Naive B cell (primary cell): ENCODE results near the gene TLE5. TPM values are rescaled to one million over a fixed set of nuclear protein-coding genes. Genes with fewer than 3 reads are reported as not detected.
A peak's percentile ranks its signal among the peaks of the same experiment; 100 is the strongest.
"Not testable (repeated sequence)": the region's sequence is repeated elsewhere in the genome, so short reads cannot be mapped to it uniquely, and the experiment has no call there.

Source experiments
- ATAC-seq, 2 donors: fragments of 150-1000 bp; cut with Tn5 transposase; 2 replicates each; pipeline ENCODE4 v1.10.0; 2021; ENCODE audit warnings: low read depth in 2 of 2, mild to moderate bottlenecking in 2 of 2, moderate library complexity in 2 of 2
- DNase-seq: peaks from one replicate; pipeline ENCODE4 v3.0.0; 2022
- H3K27ac Mint-ChIP-seq, 6 donors: one replicate each; pipeline ENCODE4 v1.8.0; 2020 to 2022; ENCODE audit warnings: mild to moderate bottlenecking in 6 of 6, mixed read lengths in 6 of 6, moderate library complexity in 5 of 6, inconsistent platforms in 2 of 6
- H3K27me3 Mint-ChIP-seq, 3 donors: one replicate each; pipeline ENCODE4 v1.8.0; 2021 to 2022; ENCODE audit warnings: mixed read lengths in 3 of 3, mild to moderate bottlenecking in 1 of 3
- H3K36me3 Mint-ChIP-seq, 2 donors: one replicate each; pipeline ENCODE4 v1.8.0; 2020 to 2022; ENCODE audit warnings: mixed read lengths in 2 of 2, inconsistent platforms in 1 of 2, mild to moderate bottlenecking in 1 of 2
- H3K4me1 Mint-ChIP-seq, 3 donors: one replicate each; pipeline ENCODE4 v1.8.0; 2020 to 2022; ENCODE audit warnings: mixed read lengths in 3 of 3, inconsistent platforms in 1 of 3, mild to moderate bottlenecking in 1 of 3, moderate library complexity in 1 of 3
- H3K4me3 Mint-ChIP-seq, 8 donors: one replicate each; pipeline ENCODE4 v1.8.0; 2020 to 2022; ENCODE audit warnings: mild to moderate bottlenecking in 8 of 8, mixed read lengths in 8 of 8, moderate library complexity in 8 of 8, inconsistent platforms in 2 of 8
- H3K9me3 Mint-ChIP-seq, 7 donors: one replicate each; pipeline ENCODE4 v1.8.0; 2020 to 2022; ENCODE audit warnings: mixed read lengths in 7 of 7, mild to moderate bottlenecking in 5 of 7, inconsistent platforms in 2 of 7, moderate library complexity in 1 of 7
- polyA plus RNA-seq, 6 donors: library from polyadenylated mRNA; unstranded; fragments of 300-500 nt; fragmentation: Illumina TruSeq; gene quantifications; one replicate each; pipeline ENCODE4 v1.2.3, GENCODE V29; 2021; ENCODE audit warnings: low read depth in 6 of 6

TLE5 gene
- polyA plus RNA-seq, 6 donors from 2014 or later, result 294 to 651 (median 379) TPM

DNA sequence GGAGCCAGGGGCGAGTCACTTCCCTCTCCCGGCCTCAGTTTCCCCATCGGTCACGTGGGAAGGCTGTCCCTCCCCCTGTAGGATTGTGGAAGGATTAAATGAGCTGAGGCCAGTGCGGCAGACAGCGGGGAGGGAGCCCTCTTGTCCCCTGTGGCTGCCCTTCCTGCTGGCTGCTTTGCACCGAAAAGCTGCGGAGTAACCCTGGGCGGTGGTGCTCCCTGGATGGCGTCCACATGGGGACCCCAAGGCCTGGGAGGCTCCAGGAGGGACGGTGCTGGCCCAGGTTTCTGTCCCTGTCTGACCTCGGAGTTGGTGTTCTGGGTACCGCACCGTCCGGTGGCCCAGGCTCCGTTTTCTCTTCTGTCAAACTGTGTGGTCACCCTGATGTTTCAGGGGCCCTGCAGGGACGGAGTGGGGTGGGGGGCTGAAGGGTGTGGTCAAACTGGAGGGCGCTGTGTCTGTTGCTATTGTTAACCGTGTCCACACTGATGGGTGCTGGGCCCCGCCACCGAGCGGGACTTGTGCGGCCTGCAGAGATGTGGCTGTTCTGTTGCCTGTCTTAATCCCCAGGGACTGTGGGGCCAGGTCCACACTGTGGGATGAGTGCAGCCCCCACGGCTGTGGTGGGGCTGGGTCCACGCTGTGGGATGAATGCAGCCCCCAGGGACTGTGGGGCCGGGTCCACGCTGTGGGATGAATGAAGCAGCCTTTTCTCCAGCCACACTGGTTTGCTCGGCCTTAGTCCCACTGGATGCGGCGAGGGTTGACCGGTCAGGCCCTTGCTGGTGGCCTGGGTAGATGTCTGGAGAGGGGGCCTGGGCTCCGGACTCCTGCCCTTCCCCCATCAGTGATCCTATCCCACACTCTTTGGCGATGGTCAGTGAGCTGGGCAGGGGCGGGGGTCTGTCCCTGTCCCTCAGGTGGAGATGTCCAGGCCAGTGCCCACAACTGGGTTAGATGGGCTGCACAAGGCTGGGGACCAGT is 38.7 kb upstream of the TLE5 start:
- H3K9me3 Mint-ChIP-seq, result no peaks in the 10 kb centered on the region
- peaks cover 17 to 38% (median 37%) of the 10 kb centered on the region in 3 donors for H3K4me1 Mint-ChIP-seq
- no peak for ATAC-seq
- DNase-seq, result no peak
- no peak overlapping the region for H3K27ac Mint-ChIP-seq
- no peaks in the 10 kb centered on the region for H3K36me3 Mint-ChIP-seq
- H3K4me3 Mint-ChIP-seq, result peak overlapping the region in 1 of 8 donors; percentile 3
- H3K27me3 Mint-ChIP-seq, result peaks cover 0 to 10% (median 0%) of the 10 kb centered on the region in 3 donors

DNA sequence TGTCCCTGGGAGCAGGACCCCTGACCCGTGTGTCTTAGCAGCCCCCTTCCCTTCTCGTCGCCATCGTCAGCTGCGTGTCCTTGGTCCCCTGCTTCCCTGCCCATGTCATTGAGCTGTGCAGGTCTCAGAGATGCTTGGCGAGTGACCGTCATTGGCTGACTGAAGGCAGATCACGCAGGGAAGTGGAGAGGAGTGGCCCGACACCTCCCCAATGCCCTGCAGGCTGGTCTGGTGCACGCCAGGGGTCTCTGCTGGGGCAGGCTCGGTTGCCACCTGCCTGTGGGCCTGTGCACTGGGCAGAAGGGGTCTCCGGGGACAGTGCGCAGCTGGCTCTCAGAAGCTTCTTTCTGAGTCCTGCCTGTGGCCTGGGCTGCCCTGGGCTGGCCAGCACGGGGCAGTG is 38.0 kb upstream of the TLE5 start:
- Mint-ChIP-seq H3K27ac (no peak overlapping the region), H3K27me3 (peaks cover 0 to 15% (median 0%) of the 10 kb centered on the region in 3 donors), H3K4me3 (no peak overlapping the region), H3K9me3 (no peaks in the 10 kb centered on the region), H3K36me3 (no peaks in the 10 kb centered on the region), H3K4me1 (peaks cover 24 to 45% (median 44%) of the 10 kb centered on the region in 3 donors)
- DNase-seq (no peak), ATAC-seq (no peak)

DNA sequence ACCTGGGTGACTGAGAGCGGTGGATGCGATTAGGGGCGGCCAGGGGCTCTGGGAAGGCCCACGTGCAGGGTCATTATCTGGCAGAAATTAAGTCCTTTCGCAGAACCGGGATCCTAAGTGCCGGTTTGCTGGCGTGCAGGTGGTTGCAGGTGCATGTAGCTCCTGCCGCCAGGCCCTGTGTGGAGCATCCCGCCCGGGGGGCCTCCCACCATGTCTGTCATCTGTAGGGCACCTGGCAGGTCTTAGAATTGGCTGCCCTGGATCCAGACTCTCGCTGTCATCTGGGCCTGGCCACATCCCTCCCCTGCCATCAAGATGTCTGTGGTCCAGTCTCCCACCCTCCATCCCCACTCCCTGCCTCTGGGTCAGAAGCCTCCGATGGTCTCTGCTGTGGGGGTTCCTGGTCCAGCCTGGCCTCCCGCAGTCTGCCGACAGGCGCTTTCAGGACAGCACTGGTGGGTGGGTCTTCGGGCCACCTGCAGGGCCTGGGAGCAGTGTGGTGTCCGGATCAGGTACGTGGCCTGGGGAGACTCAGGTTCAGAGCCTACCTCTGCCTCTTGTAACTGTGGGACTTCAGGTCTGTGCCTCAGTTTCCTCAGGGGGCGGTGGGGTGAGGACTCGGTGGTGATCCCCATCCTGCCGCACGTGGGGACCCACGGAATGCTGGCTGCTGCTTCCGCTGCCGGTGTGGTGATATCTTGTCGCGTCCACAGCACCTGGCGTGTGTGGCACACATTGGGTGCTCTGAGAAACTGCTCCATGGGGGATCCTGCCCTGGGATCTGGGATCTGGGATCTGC is 37.3 kb upstream of the TLE5 start:
- Mint-ChIP-seq H3K4me1 (peaks cover 29 to 49% (median 46%) of the 10 kb centered on the region in 3 donors), H3K27ac (peak overlapping the region in 2 of 6 donors; percentile 72 to 74), H3K9me3 (no peaks in the 10 kb centered on the region), H3K4me3 (peak overlapping the region in 7 of 8 donors; percentile 59 to 92 (median 83)), H3K27me3 (peaks cover 0 to 15% (median 0%) of the 10 kb centered on the region in 3 donors), H3K36me3 (no peaks in the 10 kb centered on the region)
- ATAC-seq, result no peak
- DNase-seq, result no peak

DNA sequence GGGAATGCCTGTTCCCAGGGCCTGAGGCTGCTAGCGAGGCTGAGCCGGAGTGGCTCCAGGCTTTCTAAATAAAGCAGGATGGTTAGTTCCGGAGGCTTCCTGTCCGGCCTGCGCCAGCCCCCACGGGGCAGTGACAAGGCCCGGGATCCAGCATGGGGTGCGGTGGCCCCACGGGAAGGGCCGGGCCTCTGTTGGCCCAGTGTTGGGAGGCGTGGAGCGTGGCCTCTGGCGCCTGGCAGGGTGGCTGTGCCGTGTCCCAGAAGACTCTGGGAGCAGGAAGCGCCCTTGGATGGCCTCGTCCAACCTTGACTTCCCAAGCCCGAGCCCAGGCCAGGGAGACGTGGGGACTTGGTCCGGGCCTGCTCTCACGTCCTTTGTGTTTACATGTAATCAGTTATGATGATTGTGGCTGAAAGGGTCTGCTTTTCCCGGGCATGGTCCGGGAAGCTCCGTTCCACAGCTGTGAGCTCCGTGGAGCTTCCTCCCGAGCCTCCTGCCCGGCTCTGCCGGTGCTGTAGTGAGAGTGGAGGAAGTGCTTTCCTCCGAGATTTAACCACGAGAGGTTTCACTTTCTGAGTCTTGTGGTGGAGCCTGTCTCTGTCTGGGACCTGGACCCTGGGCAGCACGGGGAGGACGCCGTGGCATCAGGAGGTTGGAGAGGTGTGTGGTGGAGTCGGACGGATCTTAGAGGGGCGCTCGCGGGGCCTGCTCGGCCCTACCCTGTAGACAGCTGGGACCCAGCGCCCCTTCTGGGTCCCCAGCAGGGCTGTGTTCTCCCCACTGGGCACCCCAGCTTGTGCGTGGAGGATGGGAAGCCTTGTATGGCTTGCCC is 36.4 kb upstream of the TLE5 start:
- peak overlapping the region in 3 of 6 donors; percentile 38 to 74 (median 72) for H3K27ac Mint-ChIP-seq
- H3K36me3 Mint-ChIP-seq, result no peaks in the 10 kb centered on the region
- peak; percentile 27 to 36 for ATAC-seq
- H3K4me3 Mint-ChIP-seq, result peak overlapping the region; percentile 59 to 92 (median 80)
- DNase-seq, result peak; percentile 41
- no peaks in the 10 kb centered on the region for H3K9me3 Mint-ChIP-seq
- H3K27me3 Mint-ChIP-seq, result peaks cover 0 to 9% (median 0%) of the 10 kb centered on the region in 3 donors
- peaks cover 24 to 41% (median 38%) of the 10 kb centered on the region in 3 donors for H3K4me1 Mint-ChIP-seq

DNA sequence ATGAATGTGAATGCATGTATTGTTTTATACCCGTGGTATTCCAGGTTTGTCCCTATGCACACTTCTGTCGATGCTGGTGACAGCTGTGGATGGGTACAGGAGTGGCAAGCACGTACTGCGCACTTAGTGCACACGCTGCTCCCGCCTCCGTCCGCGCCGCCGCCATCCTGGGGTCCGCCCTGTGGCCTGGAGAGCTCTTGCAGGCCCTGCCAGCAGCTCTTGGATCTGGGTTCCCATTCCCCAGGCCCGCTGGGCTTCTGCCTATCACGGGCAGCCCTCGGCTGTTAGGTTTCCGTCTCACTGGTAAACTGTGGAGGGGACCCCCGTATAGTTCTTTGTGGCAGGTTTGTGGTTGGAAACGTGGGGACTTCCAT is 35.8 kb upstream of the TLE5 start:
- Mint-ChIP-seq H3K27ac (no peak overlapping the region), H3K36me3 (no peaks in the 10 kb centered on the region), H3K9me3 (no peaks in the 10 kb centered on the region), H3K27me3 (peaks cover 0 to 9% (median 0%) of the 10 kb centered on the region in 3 donors), H3K4me1 (peaks cover 24 to 37% (median 36%) of the 10 kb centered on the region in 3 donors), H3K4me3 (peak overlapping the region in 4 of 8 donors; percentile 33 to 83 (median 54))
- ATAC-seq, result no peak
- DNase-seq, result no peak

- DNase-seq (no peak), ATAC-seq (no peak)
- Mint-ChIP-seq H3K36me3 (no peaks in the 10 kb centered on the region), H3K9me3 (no peaks in the 10 kb centered on the region), H3K27me3 (peaks cover 0 to 9% (median 0%) of the 10 kb centered on the region in 3 donors), H3K4me1 (peaks cover 24 to 37% (median 34%) of the 10 kb centered on the region in 3 donors), H3K27ac (no peak overlapping the region), H3K4me3 (peak overlapping the region in 4 of 8 donors; percentile 9 to 72 (median 34))
These were observed 35.2 kb upstream of the TLE5 start for GRCh38 chr19:3097442-3097871.

DNA sequence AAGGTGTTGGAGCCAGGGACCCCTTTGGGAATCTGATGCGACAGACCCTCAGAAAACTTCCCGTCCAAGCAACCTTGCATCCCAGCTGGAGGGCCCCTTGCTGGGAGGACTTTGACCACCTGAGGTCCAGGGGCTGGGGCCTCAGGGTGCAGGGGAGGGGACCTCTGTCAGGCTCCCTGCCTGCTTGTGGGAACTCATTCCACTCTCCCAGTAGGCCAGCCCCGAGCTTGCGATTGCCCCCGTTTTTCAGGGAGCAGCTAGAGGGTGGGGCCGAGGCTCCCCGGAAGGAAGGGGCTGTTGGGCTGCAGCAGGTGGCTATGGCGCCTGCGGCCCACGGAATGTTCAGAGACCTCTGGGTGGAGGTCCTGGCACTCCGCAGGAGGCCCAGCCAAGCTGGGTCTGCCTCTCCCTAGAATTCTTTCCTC is 34.6 kb upstream of the TLE5 start:
- H3K27me3 Mint-ChIP-seq, result peaks cover 0 to 9% (median 0%) of the 10 kb centered on the region in 3 donors
- DNase-seq (no peak), ATAC-seq (no peak)
- no peak overlapping the region for H3K27ac Mint-ChIP-seq
- no peaks in the 10 kb centered on the region for H3K36me3 Mint-ChIP-seq
- H3K4me3 Mint-ChIP-seq, result peak overlapping the region in 2 of 8 donors; percentile 83 to 89
- H3K9me3 Mint-ChIP-seq, result no peaks in the 10 kb centered on the region
- peaks cover 21 to 36% (median 29%) of the 10 kb centered on the region in 3 donors for H3K4me1 Mint-ChIP-seq

- Mint-ChIP-seq H3K36me3 (no peaks in the 10 kb centered on the region), H3K27ac (peak overlapping the region in 1 of 6 donors; percentile 86), H3K9me3 (no peaks in the 10 kb centered on the region), H3K27me3 (peaks cover 0 to 9% (median 0%) of the 10 kb centered on the region in 3 donors), H3K4me1 (peaks cover 21 to 34% (median 26%) of the 10 kb centered on the region in 3 donors), H3K4me3 (peak overlapping the region in 7 of 8 donors; percentile 83 to 92 (median 87))
- ATAC-seq, result no peak
- DNase-seq, result no peak
These were observed 34.1 kb upstream of the TLE5 start for GRCh38 chr19:3096267-3096901.

GRCh38 chr19:3095441-3096191 is 33.3 kb upstream of the TLE5 start:
- H3K27me3 Mint-ChIP-seq, result peaks cover 0 to 9% (median 0%) of the 10 kb centered on the region in 3 donors
- ATAC-seq (peak; percentile 38 to 39), DNase-seq (peak; percentile 64)
- peaks cover 21 to 34% (median 26%) of the 10 kb centered on the region in 3 donors for H3K4me1 Mint-ChIP-seq
- H3K4me3 Mint-ChIP-seq, result peak overlapping the region; percentile 83 to 92 (median 86)
- H3K9me3 Mint-ChIP-seq, result no peaks in the 10 kb centered on the region
- no peaks in the 10 kb centered on the region for H3K36me3 Mint-ChIP-seq
- peak overlapping the region in 3 of 6 donors; percentile 73 to 95 (median 86) for H3K27ac Mint-ChIP-seq

- DNase-seq (peak; percentile 50), ATAC-seq (peak; percentile 57 to 58)
- Mint-ChIP-seq H3K9me3 (no peaks in the 10 kb centered on the region), H3K36me3 (no peaks in the 10 kb centered on the region), H3K27ac (peak overlapping the region in 4 of 6 donors; percentile 39 to 95 (median 72)), H3K27me3 (peaks cover 0 to 9% (median 0%) of the 10 kb centered on the region in 3 donors), H3K4me3 (peak overlapping the region; percentile 83 to 92 (median 86)), H3K4me1 (peaks cover 21 to 29% (median 26%) of the 10 kb centered on the region in 3 donors)
These were observed 32.5 kb upstream of the TLE5 start for GRCh38 chr19:3094601-3095440.

- not testable (repeated sequence) for DNase-seq, H3K4me3 Mint-ChIP-seq, ATAC-seq, H3K4me1 Mint-ChIP-seq, H3K36me3 Mint-ChIP-seq, H3K27me3 Mint-ChIP-seq, H3K9me3 Mint-ChIP-seq
- peak overlapping the region in 1 of 6 donors; percentile 83 for H3K27ac Mint-ChIP-seq
These were observed 27.1 kb upstream of the TLE5 start for GRCh38 chr19:3089299-3089855.
